Stimulated activated CD8-positive, alpha-beta memory T cell treated with anti-CD3 and anti-CD28 coated beads, Interleukin-12 subunit alpha, Interleukin-12 subunit beta, amount 100 ng/mL, for 24 hours (primary cell): Measurements from ENCODE around the gene HLF.

Experiments used
- DNase-seq: peaks from one replicate; pipeline ENCODE4 v3.0.0-alpha.2; 2020; ENCODE audit errors: extremely low read depth

HLF gene

DNA sequence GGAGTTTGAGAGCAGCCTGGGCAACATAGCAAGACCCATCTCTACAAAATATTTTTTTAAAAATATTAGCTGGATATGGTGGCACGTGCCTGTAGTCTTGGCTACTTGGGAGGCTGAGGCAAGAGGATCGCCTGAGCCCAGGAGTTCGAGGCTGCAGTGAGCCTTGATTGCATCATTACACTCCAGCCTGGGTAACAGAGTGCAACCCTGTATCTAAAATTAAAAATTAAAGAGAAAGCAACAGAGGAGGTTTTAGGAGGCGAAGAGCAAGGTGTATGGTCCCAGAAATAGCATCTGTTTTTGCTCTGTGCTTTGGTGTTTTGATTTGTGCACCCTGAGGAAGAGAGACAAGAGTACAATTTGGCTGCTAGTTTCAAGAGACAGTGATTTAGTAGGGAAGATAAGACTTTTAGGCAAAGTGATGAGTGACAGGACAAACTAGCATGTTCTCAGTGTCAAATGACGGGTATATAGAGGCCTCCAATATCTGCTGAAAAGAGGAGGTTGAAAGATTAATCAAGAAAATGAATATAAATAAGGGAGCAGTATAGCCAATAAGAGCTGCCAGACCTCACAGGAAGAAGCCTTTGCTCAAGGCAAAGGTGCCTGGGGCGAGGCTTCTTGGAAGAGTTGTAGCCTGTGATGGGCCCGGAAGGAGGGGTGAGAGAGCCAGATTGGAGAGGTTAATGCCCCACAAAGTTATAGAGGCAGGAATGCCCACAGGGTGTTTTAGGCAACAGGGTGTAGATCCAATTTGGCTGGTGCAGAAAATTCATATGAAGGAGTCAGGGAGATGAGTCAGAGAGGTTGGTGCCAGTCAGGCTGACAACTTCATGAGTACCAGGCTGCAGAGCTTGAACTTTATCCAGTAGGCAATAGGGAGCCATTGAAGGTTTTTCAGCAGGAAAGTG lies 11.4 kb downstream of the HLF start:
- DNase-seq, result no peak

DNA sequence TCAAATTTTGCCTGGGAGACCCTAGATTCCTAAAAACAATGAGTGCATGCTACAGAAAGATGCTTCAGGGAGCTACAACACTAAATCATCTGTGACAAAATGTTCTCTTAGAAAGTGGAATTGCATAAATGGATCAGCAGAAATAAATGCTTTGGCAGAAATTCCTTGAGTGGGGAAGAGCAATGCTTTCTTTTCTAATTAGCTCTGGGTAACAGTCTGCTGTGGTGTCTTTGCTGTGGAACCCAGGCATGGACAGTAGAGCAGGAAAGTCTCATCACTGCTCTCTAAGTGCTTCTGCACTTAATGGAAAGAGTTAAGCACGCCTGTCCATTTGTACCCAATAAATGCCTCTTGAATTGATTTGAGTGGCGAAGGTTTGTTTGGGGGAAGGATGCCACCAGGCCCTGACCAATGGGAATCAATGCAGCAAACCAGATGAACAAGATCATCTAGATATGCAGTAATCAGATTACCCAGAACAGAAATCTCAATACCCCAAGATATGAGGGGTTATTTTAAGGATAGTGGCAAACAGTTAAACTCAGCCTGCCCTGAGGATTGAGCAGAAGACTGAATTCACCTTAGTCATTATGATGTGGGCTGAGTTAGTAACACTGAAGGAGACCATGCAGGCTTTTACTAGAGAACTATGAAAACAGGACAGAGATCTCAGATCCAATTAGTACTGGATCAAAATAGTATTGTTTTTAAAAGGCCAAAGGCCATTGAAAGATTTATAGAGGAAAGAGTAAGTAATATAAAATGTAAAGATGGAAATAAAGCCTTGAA lies 13.6 kb downstream of the HLF start:
- DNase-seq, result no peak

DNA sequence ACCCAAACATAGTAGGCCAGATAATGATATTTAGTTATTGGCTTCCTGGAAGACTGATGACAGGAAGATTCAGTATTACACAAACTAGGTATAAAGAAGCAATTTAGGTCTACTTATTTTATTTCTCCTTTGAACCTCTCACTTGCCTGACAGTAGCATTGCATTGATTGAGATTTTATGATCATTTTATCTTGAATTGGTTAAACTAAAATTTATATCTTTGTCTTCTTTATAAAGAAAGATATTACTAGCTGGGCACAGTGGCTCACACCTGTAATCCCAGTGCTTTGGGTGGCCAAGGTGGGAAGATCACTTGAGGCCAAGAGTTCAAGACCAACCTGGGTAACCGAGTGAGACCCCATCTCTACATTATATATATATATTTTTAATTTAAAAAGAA lies 14.4 kb downstream of the HLF start:
- DNase-seq, result no peak

DNA sequence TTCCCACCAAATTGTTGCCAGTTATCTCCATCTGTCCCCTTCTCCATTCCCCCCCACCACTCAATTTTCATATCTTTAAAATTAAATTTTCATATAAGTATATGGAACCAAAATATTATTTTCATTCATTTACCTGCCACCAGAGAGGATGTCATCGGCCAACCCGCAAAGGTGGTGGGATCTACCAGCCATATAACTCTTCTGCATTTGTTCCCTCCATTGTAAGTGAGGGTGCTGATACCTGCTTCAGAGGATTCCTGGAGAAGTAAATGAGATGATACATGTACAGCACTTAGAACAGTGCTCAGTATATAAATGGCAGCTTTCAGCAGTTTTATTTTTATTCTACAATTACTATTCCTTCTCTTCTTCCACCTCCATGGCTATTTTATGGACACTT lies 15.0 kb downstream of the HLF start:
- no peak for DNase-seq

DNA sequence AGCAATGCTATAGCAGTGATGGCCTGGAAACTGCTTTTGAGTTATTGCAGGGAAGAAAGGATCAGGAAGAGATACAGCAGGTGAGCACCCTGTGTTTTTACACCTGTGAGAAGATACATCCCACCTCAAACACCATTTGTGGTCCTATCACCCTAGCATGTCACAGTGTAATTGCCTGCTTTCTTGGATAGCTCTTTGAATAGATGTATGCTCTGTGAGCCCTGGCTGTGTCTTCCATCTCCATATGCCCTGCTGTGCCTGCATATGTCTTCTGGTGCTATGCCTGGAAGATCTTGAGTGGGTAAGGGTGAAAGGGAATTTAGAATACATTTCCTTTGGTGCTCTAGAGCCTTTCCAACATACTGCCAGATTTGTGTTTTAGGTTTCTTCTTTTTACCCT lies 15.5 kb downstream of the HLF start:
- DNase-seq, result no peak

DNA sequence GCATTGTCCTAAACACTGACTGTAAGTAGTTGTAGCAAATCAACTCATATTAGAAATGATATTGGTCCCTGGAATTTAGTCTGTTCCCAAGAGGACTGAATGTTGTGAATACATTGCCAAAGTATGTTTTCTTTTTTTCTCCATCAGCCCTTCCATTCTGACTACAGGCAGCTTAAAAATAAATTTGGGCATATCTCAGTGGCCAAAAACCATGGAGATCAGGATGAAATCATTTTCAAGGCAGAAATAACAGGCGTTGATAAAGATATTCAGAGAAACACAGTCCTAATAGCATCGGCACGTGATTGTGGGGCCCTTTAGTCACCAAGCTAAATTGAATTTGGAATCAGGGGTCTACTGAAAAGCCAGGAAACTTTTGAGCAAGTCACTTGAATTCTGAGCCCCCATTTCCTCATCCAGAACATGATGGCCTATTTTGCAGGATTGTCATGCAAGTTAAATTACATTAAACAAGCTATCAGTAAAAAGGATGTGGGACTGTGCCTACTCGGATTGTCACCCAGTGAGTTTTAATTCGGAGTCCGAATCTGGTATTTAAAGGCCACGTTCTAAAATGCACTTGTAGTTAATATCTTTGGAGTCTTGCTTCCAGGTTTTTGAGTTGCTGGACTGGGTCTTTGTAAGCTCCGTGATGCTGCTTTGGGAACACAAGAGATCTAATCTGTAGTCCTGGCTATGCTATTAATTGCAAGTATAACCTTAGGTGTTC lies 17.1 kb downstream of the HLF start:
- DNase-seq, result no peak

DNA sequence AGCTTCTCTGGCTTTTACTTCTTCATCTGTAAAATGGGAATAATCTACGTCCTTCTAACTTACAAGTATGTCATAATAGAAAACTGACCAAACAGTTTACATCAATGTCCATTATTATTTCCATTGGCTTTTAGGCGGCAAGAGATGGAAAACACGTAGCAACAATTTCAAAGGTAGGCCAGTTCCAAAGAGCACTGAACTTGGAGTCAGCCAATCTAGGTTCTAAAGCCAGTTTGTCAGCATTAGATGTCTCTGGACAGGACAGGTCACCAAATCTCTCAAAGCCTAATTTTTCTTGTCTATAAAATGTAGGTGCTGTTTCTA lies 17.6 kb downstream of the HLF start:
- no peak for DNase-seq

DNA sequence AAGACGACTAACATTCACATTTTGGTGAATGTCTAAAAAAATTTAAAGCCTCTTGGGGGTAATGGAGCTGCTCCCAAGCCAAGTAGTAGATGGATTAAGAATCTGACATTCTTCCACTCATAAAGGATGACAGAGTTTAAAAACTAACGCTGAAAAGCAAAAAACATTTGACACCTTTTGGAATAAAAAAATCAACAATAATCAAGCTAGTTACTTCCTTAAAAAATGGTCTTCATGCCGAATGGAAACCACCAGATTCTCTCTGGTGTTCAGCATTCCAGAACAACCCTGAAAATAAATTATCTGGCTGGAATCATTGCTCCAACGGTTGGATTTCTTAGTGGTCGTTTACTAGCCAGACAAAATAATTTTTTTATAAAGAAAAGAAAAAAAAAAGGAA lies 18.0 kb downstream of the HLF start:
- no peak for DNase-seq

DNA sequence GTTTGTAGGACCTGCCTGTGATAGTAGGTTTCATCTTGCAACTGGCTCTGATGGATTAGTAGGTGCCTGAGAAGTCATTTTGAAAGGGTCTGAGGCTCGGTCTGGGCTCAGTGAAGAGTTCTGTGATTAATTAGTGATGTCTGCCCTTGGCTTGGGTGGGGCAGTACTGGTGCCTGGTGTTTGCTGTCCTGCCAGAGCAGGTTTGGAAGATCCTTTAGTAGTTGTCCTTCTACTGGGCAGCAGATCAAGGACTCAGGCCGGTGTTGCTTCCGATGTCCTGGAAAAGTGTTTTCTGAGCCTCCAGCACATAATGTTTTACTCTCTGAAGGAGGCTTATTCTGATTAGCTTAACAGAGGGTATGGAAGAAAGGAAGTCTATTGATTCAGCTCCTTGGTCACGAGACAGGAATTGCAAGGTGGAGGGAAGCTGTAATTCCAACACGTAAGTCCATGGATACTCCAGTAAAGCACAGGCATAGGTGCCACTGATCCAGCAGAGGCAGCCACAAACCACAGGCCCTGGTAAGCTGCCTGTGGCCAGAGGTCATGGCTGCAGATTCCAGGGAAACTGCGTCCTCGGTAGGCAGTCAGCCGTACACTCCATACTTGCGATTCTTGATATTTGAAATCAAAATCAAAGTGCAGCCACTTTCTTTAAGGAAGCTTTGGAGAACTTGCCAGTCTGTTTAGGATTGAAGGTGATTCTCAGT lies 18.7 kb downstream of the HLF start:
- no peak for DNase-seq

DNA sequence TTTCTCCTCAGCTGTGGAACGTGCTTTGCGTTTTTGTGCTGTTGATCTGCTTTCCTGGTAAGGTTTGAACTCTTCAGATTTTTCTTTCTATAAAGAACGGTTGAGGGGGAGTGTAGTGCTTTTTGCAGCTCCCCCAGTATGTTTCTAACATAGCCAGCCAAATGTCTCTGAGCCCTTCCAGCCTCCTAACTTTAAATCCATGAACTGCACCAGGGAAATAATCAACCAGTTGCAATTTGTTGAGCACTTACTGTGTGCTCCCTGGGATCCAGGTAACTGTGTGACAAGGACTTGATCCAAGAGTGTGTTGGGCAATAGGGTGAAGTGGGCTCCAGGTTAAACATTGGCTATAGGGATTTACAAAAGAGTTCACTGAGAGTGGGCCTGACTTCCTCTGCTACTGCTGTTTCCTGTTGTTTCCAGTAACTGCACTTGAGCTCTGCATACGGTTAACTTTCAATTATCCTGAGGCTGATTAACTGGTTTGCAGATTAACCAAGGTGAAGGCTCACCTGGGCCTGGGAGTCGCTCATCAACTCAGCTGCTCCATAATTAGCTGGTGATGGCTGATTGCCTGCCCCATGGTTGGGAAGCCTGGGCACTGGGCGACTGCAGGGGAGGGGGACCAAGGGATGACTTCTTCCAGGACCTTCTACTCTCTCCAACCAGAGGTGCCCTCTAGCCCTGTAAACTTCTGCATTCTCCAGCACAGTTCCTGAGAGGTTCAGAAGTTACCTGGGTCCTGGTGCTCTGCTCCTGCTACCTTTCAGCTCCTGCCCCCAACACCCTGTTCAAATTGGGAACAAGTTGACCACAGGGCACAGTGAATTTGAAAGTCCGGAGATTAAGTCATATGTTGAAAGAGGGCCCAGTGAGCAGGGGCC lies 19.5 kb downstream of the HLF start:
- DNase-seq, result no peak

DNA sequence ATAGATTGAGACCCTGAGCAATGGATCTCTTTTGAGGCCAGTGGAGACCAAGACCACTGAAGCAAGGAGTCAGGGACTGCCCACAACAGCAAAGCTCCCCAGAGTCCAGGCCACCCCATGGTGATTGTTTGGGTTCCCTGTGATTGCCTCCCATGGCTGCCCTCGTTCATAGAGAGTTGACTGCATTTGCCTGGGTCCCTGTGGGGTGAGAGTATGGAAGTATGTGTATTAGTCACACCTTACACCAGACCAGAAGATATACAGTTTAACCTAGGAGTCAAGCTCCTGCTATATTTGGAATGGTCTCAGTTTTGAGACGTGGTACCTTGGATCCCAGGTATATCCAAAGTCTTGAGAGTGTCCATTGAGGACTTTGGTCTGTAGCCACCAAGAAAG lies 20.2 kb downstream of the HLF start:
- DNase-seq, result no peak

DNA sequence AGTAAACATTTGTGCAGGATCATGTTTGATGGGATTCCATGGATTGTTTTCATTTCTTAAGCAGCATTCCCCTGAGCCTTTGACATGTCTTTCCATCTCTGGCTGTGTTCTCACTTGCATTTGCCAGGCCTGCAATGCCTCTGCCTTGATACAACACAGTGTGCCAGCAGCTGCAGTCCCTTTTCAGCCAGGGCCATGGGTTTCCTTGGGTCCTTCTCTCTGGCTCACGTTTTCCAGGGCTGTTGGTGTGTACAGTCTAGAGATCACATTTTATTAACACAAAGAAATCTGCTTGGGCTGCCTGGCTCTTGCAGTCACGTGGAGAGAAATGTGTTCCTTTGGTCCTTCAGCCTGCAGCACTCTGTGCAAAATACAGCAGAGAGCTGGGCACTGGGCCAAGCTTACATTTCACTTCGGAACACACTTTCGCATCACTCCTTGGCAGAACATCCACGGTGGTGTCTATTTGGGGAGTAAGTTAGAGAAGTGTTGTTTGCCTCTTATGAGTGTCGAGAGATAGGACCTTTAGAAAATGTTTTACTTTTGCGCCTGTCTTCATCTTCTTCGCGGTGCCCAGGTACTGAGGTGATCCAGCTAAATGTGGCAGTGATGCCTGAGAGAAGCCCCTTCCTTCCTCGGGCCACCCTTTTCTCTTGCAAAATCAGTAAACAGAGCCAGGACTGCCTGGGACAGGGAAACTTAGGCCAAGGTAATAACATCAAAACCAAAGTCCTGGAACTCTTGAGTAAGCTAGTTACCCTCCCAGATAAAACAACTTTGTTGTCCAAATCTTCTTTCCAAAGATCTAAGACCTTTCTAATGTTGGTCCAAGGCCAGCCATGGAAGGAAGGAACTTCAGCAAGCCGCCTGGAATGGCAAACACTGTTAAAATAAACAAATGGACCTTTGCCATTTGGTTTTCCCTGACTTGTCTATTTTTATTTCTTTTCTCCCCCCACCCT lies 20.9 kb downstream of the HLF start:
- no peak for DNase-seq

DNA sequence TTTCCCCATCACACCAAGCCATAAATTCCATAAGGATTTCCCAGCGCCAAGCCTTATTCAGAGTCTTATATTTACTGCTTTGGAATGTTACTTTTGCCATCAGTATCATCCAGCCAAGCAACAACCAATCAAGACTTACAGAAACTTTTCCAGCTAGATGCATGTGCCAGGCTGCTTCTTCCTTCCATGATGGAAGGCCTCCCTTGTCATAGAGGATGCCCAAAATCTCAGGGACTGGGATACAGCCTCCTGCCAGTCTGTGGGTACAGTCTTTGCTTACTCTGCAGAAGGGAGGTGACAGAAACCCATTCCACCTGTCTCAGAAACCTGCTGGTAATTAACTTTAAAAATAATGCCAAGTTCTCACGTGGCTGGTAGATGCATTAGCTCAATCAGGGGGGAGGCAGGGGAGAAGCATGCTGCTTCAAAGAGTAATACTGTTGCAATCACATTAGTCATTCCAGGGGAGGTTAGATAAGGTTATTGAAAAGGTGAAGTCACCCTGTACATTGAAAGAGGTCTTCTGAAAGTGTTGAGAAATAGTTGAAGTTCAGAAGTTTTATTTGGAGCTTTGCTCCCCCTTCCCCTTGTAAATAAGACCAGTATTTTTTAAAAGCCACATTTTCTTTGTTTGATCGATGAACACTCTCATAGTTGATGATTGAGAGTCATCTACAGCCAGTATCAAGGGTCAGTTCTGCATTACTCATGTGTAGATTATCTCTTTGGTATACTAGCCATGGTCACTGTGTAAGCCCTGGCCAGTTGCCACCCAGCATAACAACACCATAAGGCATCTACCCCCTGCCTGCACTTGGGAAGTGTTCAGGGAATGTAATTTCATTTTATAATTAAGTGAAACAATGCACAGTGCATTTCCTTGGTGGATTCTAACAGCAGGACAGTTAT lies 22.2 kb downstream of the HLF start:
- DNase-seq, result no peak

DNA sequence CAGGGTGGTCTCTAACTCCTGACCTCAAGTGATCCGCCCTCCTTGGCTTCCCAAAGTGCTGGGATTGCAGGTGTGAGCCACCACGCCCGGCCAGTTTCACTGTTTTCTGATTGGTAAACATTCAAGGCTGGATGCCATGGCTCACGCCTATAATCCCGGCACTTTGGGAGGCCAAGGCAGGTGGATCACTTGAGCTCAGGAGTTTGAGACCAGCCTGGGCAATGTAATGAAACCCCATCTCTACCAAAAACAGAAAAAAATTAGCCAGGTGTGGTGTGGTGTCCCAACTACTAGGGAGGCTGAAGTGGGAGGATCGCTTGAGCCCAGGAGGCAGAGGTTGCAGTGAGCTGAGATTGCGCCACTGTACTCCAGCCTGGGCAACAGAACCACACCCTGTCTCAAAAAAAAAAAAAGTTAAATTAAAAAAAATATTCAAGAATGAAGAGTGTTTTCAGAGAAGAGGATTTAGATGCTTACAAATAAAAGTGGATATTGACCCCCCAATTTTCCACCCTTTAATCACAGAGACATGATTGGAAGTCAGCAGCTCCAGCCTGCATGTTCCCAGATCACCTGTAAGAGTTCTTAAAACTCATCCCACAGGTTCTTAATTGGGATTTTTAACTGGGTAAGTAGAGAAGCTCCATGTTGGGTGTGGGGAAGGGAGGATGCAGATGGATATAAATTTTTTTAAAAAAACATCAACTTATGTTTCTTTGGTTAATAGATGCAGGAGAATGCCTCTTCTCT lies 23.8 kb downstream of the HLF start:
- no peak for DNase-seq

DNA sequence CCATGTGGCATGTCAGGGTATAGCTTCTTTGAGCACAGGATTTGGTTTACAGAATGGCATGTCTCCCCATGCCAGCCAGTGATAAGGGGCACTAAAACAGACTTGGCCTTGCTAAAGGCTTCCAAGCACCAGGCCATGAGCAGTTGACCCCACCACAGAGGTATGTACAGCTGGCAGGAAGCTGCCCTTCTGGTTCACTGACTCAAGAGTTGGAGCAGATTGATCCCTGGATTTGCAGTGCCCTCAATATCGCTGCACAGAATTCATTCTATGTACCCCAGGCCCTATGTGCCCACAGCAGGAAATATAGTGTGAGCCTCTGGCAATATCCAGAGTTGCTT lies 24.3 kb downstream of the HLF start:
- DNase-seq, result no peak

DNA sequence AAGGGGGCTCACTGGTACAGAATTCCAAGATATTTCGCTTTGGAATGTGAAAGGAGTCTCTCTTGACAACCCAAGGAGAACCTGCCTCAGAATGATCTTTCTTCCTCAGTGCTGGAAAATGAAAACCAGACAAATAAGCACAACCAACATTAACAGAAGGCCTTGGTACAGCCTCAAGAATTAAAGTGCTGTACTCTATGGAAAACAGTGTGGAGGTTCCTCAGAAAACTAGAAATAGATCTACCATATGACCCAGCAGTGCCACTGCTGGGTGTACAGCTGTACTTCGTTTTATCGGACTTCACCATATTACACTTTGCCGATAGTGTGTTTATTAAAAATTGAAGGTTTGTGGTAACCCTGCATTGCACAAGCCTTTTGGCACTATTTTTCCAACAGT lies 25.2 kb downstream of the HLF start:
- no peak for DNase-seq

DNA sequence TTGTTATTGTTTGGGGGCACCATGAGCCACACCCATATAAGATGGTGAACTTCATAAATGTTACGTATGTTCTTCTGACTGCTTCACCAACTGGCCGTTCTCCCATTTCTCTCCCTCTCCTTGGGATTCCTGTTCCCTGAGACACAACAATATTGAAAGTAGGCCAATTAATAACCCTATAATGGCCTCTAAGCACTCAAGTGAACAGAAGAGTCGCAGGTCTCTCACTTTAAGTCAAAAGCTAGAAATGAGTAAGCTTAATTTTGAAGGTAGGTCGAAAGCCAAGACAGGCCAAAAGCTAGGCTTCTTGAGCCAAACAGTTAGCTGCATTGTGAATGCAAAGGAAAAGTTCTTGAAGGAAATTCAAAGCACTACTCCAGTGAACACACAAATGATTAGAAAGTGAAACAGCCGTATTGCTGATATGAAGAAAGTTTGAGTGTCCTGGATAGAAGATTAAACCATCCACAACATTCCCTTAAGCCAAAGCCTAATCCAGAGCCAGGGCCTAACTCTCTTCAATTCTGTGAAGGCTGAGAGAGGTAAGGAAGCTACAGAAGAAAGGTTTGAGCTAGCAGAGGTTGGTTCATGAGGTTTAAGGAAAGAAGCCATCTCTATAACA lies 25.8 kb downstream of the HLF start:
- no peak for DNase-seq

DNA sequence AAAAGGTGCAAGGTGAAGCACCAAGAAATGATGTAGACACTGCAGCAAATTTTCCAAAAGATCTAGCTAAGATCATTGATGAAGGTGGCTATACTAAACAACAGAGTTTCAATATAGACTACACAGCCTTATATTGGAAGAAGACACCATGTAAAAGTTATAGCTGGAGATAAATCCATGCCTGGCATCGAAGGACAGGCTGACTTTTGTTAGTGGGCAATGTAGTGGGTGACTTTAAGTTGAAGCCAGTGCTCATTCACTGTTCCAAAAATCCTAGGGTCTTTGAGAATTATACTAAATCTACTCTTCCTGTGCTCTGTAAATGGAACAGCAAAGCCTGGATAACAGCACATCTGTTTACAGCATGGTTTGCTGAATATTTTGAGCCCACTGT lies 26.4 kb downstream of the HLF start:
- DNase-seq, result no peak
